Measurements from ENCODE around the gene CTIF.

Gene CTIF

DNA sequence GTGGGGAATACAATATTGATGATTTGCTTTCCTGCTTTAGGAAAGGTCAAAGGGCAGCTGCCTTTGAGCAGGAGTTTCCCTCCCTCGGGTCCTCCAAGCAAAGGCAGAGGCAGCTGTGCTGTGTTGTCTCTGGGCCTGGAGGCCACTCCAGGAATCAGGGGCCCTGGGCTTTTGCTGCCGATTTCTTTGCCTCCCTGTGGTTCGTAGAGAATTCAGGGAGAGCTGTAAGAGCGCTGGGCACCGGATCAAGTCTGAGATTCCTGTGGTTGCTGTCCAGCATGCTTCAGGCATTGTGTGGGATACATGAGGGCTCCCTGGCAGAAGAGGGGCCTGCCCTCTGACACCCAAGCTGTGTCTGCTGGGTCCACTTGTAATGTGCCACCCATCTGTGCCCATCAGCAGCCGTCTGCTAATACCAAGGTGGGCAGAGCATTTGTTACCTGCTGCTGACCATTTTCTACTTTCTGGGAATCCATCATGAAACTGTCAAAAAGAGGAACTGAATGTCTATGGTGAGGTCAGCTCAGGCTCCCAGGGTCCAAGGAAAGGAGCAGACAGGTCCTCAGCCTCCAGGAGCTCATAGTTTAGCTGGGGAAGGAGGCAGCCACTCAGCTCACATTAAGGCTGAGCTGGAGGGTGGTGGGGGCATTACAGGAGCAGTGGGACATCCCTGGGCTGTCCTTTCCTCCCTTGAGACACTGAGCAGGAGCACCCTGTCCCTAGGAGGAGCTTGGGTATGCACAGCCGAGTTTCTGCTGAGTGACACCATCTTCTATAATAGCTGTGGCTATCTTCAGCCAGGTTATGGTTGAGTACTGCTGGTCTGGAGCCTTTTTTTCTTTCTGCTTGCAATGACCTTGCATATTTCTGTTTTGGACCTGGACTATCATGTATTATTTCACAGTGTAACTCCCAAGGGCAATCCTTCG lies 68.5 kb downstream of the CTIF start:
- no peak overlapping the region for H3K4me3 ChIP-seq (ENCODE audit: low read length)
- DNase-seq (ENCODE audit: low read depth), result no peak
- TF ChIP-seq, protein P1, sequence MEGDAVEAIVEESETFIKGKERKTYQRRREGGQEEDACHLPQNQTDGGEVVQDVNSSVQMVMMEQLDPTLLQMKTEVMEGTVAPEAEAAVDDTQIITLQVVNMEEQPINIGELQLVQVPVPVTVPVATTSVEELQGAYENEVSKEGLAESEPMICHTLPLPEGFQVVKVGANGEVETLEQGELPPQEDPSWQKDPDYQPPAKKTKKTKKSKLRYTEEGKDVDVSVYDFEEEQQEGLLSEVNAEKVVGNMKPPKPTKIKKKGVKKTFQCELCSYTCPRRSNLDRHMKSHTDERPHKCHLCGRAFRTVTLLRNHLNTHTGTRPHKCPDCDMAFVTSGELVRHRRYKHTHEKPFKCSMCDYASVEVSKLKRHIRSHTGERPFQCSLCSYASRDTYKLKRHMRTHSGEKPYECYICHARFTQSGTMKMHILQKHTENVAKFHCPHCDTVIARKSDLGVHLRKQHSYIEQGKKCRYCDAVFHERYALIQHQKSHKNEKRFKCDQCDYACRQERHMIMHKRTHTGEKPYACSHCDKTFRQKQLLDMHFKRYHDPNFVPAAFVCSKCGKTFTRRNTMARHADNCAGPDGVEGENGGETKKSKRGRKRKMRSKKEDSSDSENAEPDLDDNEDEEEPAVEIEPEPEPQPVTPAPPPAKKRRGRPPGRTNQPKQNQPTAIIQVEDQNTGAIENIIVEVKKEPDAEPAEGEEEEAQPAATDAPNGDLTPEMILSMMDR (IDR thresholded peaks at IDR 0.05; ENCODE audit: insufficient read depth, low read depth, low read length, missing control alignments), result no peak

DNA sequence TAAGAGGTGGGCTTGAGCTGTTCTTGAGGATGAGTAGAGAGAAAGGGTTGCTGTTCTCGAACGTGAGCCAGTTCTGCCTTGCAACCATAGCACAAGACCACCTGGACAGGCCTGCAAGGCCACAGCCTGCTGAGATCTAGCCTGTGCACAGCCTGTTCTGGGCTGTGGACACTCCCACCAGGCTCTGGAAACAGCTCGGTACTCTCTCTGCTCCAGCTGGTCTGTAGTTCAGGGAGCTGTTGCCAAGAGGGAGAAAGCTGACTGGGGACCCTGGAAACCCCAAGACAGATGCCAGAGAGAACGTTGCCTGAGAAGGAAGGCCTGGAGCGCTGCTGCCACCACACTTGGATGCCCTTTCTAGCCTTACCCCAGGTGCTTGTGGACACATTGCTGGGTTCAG lies 69.8 kb downstream of the CTIF start:
- DNase-seq (ENCODE audit: low read depth), result no peak
- no peak overlapping the region for H3K4me3 ChIP-seq (ENCODE audit: low read length)
- TF ChIP-seq, protein P1 (IDR thresholded peaks at IDR 0.05; ENCODE audit: insufficient read depth, low read depth, low read length, missing control alignments), result no peak

DNA sequence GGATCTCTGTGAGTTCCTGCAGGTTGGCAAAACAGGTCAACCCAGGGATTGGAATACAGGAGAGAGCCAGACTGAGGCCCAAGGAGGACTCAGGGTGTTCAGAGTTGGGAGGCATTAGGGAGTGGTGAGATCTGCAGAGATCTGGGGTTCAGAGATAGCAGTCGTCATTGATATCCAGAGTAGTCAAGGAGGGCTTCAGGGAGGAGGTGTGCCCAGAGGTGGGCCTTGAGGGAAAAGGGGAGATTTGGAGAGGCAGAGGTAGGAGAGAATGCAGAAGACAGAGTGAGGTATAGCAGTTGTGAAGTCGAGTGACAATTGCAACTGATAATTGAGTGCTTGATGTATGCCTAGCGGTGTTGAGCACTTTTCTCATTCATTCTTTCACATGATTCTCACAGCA lies 70.3 kb downstream of the CTIF start:
- no peak overlapping the region for H3K4me3 ChIP-seq (ENCODE audit: low read length)
- no peak for DNase-seq (ENCODE audit: low read depth)
- TF ChIP-seq, protein P1 (IDR thresholded peaks at IDR 0.05; ENCODE audit: insufficient read depth, low read depth, low read length, missing control alignments), result no peak

DNA sequence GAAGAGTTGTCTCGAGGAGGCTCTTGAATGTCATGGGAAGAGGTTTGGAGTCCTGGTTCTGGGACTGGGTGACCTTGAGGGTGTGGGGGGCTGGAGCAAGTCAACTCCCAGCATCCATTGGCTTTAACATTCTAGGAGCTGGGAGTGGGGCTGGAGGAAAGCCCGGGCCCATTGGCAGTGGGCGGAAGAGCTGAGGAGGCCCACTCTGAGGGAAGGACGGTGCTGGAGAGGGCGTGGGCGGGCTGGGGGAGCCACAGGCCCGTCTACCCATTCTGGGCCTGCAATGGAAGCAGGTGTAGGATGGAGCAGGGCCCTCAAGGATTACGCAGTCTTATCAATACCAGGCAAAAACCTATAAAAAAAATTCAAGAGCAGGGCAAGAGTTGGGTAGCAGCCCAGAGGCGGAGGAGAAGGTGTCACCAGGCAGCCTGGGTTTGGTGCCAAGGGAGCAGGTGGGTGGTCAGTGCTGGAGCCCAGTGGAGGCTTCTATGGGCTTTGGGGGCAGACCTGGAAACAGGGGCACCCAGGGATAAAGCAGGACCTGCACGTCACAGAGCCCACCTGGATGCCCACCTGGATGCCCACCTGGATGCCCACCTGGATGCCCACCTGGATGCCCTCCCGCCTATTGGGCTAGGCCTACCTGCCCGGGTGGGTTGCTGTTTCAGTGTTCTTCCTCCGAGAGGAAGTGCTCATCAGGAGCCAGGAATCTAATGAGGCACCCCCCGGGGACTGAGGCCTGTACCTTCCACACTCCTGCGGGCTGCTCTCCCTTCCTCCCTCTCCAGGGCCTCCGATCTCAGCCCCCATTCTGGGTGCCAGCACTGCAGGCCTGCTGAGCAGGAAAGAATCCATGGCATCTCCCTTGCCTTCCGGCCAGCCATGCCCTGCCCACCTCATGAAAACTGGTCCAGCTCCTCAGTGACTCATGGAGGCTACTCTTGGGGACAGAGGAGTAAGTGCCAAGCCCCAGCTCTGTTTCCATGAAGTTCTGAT lies 71.3 kb downstream of the CTIF start:
- TF ChIP-seq, protein P1 (IDR thresholded peaks at IDR 0.05; ENCODE audit: insufficient read depth, low read depth, low read length, missing control alignments), result no peak
- DNase-seq (ENCODE audit: low read depth), result no peak
- no peak overlapping the region for H3K4me3 ChIP-seq (ENCODE audit: low read length)

DNA sequence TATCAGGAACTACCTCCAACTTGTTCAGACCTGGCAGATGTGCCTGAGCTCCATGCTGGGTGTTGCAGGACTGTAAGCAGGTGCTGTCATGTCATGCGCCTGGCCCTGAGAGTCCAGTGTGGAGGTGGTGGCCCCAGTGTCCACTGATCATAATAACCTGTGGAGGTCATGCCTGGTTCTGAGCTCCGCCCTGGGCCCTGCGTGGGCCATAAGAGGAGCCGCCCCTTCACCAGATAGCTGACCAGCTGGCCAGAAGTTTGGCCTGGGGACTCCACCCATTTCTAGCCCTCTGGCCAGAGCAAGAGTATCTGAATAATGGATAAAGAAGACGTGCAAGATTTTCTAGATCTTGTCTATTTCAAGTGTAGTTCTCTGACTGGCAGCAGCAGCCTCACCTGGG lies 72.4 kb downstream of the CTIF start:
- H3K4me3 ChIP-seq (ENCODE audit: low read length), result no peak overlapping the region
- TF ChIP-seq, protein P1 (IDR thresholded peaks at IDR 0.05; ENCODE audit: insufficient read depth, low read depth, low read length, missing control alignments), result no peak
- DNase-seq (ENCODE audit: low read depth), result no peak

DNA sequence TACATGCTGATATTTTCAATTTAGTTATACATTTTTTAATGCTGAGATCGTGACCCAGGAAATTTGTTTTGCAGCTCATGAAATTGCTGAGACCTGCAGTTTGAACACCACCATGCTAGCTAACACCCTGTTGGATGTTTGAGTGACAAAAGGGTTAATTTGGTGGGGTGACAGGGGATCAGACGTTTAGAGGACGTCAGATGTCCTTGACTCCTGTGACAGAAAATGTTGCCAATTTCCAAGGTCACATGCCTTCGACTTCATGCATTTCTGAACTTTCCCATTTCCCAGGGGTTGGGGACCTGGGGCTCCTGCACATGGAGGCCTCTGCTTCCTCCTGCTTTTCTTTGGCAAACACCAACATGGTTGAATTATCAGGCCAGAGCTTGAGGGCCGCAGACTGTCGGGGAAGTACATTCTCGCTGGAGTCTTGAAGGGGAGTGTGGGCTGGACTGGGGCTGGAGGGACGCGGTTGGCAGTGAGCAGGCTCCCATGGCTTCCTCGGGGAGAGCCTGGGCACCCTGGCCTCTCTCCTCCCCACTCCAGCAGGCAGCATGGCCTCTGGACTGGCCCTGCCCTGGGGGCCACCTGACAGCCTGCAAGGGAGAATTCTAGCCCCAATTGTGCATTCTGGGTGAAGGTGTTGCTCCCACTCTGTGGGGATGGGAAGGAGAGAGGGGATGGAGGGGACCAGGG lies 73.1 kb downstream of the CTIF start:
- no peak overlapping the region for H3K4me3 ChIP-seq (ENCODE audit: low read length)
- no peak for DNase-seq (ENCODE audit: low read depth)
- TF ChIP-seq, protein P1 (IDR thresholded peaks at IDR 0.05; ENCODE audit: insufficient read depth, low read depth, low read length, missing control alignments), result no peak
